ENCODE measurements around the gene FAF1. TPM values are rescaled to one million over a fixed set of nuclear protein-coding genes. Genes with fewer than 3 reads are reported as not detected.

Gene FAF1
- total RNA-seq, 4 donors from 2014 or later, result 46.1 to 72.2 (median 52.2) TPM

DNA sequence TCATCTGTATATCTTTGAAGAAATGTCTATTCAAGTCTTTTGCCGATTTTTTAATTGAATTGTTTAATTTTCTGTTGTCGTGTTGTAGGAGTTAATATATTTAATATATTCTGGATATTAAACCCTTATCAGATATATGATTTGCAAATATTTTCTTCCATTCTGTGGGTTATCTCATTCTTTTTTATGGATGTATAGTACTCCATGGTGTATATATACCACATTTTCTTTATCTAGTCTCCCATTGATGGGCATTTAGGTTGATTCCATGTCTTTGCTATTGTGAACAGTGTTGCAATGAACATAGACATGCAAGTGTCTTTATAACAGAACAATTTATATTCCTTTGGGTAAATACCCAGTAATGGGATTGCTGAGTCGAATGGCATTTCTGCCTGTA, 436.5 kb downstream of the FAF1 start:
- TF ChIP-seq CTCF (IDR thresholded peaks at IDR 0.05; ENCODE audit: low read depth), result no peak

GRCh38 chr1:50522691-50523342, 437.2 kb downstream of the FAF1 start:
- no peak for TF ChIP-seq CTCF (IDR thresholded peaks at IDR 0.05; ENCODE audit: low read depth)

GRCh38 chr1:50521703-50522102, 438.4 kb downstream of the FAF1 start:
- TF ChIP-seq CTCF (IDR thresholded peaks at IDR 0.05; ENCODE audit: low read depth), result no peak

- TF ChIP-seq CTCF (IDR thresholded peaks at IDR 0.05; ENCODE audit: low read depth), result no peak
These were observed 442.6 kb downstream of the FAF1 start for GRCh38 chr1:50517488-50517887.

- TF ChIP-seq CTCF (IDR thresholded peaks at IDR 0.05; ENCODE audit: low read depth), result no peak
These were observed 444.0 kb downstream of the FAF1 start for GRCh38 chr1:50516056-50516455.

DNA sequence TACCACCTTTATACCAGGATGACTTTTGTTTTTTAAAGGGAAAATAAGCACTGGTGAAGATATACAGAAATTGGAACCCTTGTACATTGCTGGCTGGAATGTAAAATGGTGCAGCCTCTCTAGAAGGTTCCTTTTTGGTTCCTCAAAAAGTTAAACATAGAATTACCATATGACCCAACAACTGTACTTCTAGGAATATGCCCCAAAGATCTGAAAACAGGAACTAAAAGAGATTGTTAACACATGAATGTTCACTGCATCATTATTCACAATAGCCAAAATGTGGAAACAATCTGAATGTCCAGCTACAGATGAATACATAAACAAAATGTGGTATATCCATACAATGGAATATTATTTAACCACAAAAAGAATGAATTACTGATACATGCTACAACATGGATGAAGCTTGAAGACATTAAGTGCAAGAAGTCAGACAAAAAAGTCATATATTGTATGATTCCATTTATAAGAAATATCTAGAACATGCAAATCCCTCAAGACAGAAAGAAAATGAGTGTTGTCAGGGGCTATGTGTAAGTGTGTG, 452.0 kb downstream of the FAF1 start:
- TF ChIP-seq CTCF (IDR thresholded peaks at IDR 0.05; ENCODE audit: low read depth), result no peak

GRCh38 chr1:50505427-50505826, 454.6 kb downstream of the FAF1 start:
- no peak for TF ChIP-seq CTCF (IDR thresholded peaks at IDR 0.05; ENCODE audit: low read depth)
